ENCODE results near the gene EIF5A. TPM values are rescaled to one million over a fixed set of nuclear protein-coding genes. Genes with fewer than 3 reads are reported as not detected.

Gene EIF5A
- polyA plus RNA-seq, 2 of the 4 experiments (the other 2 are of a cell fraction): 969 to 1,918 TPM

Small RNA genes within 50 kb of the gene (small RNA-seq; reads per million reads assigned to genes)
- 0 reads per million in 6 experiments for gene AC026954.2
- 0 reads per million in 6 experiments for gene RF00019

Other genes starting within 250 kb of the EIF5A start
Only the 30 nearest of the 32 such genes appear.
- gene ASGR2, start 192.8 kb upstream of the EIF5A start, polyA plus RNA-seq (2011; rRNA removed): 0.25 and 0.34 TPM in 2 replicates
- gene ASGR2, start 192.8 kb upstream of the EIF5A start, polyA plus RNA-seq (2017; fragmentation: RNase III; extraction: RNeasy Plus Mini Kit Qiagen cat#74134 plus additional on column Dnase treatment): 0.06 TPM in 1 of 3 replicates, not detected in the others
- 2.6 and 3.4 TPM in 2 replicates for gene ASGR1, start 128.3 kb upstream of the EIF5A start, polyA plus RNA-seq (2011; rRNA removed)
- 1.0 to 1.6 TPM (median 1.6 TPM) in 3 replicates for gene ASGR1, start 128.3 kb upstream of the EIF5A start, polyA plus RNA-seq (2017; fragmentation: RNase III; extraction: RNeasy Plus Mini Kit Qiagen cat#74134 plus additional on column Dnase treatment)
- gene DLG4, start 87.8 kb upstream of the EIF5A start, polyA plus RNA-seq (2011; rRNA removed): 8.3 and 9.2 TPM in 2 replicates
- 16.1 to 22.6 TPM (median 21.3 TPM) in 3 replicates for gene DLG4, start 87.8 kb upstream of the EIF5A start, polyA plus RNA-seq (2017; fragmentation: RNase III; extraction: RNeasy Plus Mini Kit Qiagen cat#74134 plus additional on column Dnase treatment)
- gene ACADVL, start 87.7 kb upstream of the EIF5A start, polyA plus RNA-seq (2011; rRNA removed): 238 and 288 TPM in 2 replicates
- gene ACADVL, start 87.7 kb upstream of the EIF5A start, polyA plus RNA-seq (2017; fragmentation: RNase III; extraction: RNeasy Plus Mini Kit Qiagen cat#74134 plus additional on column Dnase treatment): 392 to 429 TPM (median 425 TPM) in 3 replicates
- 5.7 and 9.6 TPM in 2 replicates for gene DVL2, start 73.1 kb upstream of the EIF5A start, polyA plus RNA-seq (2011; rRNA removed)
- 30.7 to 40.4 TPM (median 37.7 TPM) in 3 replicates for gene DVL2, start 73.1 kb upstream of the EIF5A start, polyA plus RNA-seq (2017; fragmentation: RNase III; extraction: RNeasy Plus Mini Kit Qiagen cat#74134 plus additional on column Dnase treatment)
- 52.1 and 61.2 TPM in 2 replicates for gene PHF23, start 68.2 kb upstream of the EIF5A start, polyA plus RNA-seq (2011; rRNA removed)
- 70.9 to 80.2 TPM (median 79.1 TPM) in 3 replicates for gene PHF23, start 68.2 kb upstream of the EIF5A start, polyA plus RNA-seq (2017; fragmentation: RNase III; extraction: RNeasy Plus Mini Kit Qiagen cat#74134 plus additional on column Dnase treatment)
- gene GABARAP, start 65.2 kb upstream of the EIF5A start, polyA plus RNA-seq (2011; rRNA removed): 399 and 502 TPM in 2 replicates
- 431 to 510 TPM (median 504 TPM) in 3 replicates for gene GABARAP, start 65.2 kb upstream of the EIF5A start, polyA plus RNA-seq (2017; fragmentation: RNase III; extraction: RNeasy Plus Mini Kit Qiagen cat#74134 plus additional on column Dnase treatment)
- gene CTDNEP1, start 55.9 kb upstream of the EIF5A start, polyA plus RNA-seq (2011; rRNA removed): 161 and 251 TPM in 2 replicates
- gene CTDNEP1, start 55.9 kb upstream of the EIF5A start, polyA plus RNA-seq (2017; fragmentation: RNase III; extraction: RNeasy Plus Mini Kit Qiagen cat#74134 plus additional on column Dnase treatment): 145 to 151 TPM (median 147 TPM) in 3 replicates
- gene ELP5, start 55.4 kb upstream of the EIF5A start, polyA plus RNA-seq (2011; rRNA removed): 114 and 133 TPM in 2 replicates
- 89.2 to 97.3 TPM (median 92.1 TPM) in 3 replicates for gene ELP5, start 55.4 kb upstream of the EIF5A start, polyA plus RNA-seq (2017; fragmentation: RNase III; extraction: RNeasy Plus Mini Kit Qiagen cat#74134 plus additional on column Dnase treatment)
- 4.2 and 4.6 TPM in 2 replicates for gene CLDN7, start 45.1 kb upstream of the EIF5A start, polyA plus RNA-seq (2011; rRNA removed)
- 0.59 to 0.97 TPM (median 0.59 TPM) in 3 replicates for gene CLDN7, start 45.1 kb upstream of the EIF5A start, polyA plus RNA-seq (2017; fragmentation: RNase III; extraction: RNeasy Plus Mini Kit Qiagen cat#74134 plus additional on column Dnase treatment)
- 0.16 TPM in 2 replicates for gene SLC2A4, start 25.9 kb upstream of the EIF5A start, polyA plus RNA-seq (2011; rRNA removed)
- gene SLC2A4, start 25.9 kb upstream of the EIF5A start, polyA plus RNA-seq (2017; fragmentation: RNase III; extraction: RNeasy Plus Mini Kit Qiagen cat#74134 plus additional on column Dnase treatment): 0.17 to 0.18 TPM (median 0.17 TPM) in 3 replicates
- 0.61 and 0.98 TPM in 2 replicates for gene YBX2, start 13.0 kb upstream of the EIF5A start, polyA plus RNA-seq (2011; rRNA removed)
- gene YBX2, start 13.0 kb upstream of the EIF5A start, polyA plus RNA-seq (2017; fragmentation: RNase III; extraction: RNeasy Plus Mini Kit Qiagen cat#74134 plus additional on column Dnase treatment): 0.22 to 0.57 TPM (median 0.36 TPM) in 3 replicates
- 48.5 and 61.7 TPM in 2 replicates for gene GPS2, start 7.7 kb downstream of the EIF5A start, polyA plus RNA-seq (2011; rRNA removed)
- gene GPS2, start 7.7 kb downstream of the EIF5A start, polyA plus RNA-seq (2017; fragmentation: RNase III; extraction: RNeasy Plus Mini Kit Qiagen cat#74134 plus additional on column Dnase treatment): 147 to 171 TPM (median 158 TPM) in 3 replicates
- 12.2 and 18.3 TPM in 2 replicates for gene NEURL4, start 21.7 kb downstream of the EIF5A start, polyA plus RNA-seq (2011; rRNA removed)
- gene NEURL4, start 21.7 kb downstream of the EIF5A start, polyA plus RNA-seq (2017; fragmentation: RNase III; extraction: RNeasy Plus Mini Kit Qiagen cat#74134 plus additional on column Dnase treatment): 44.2 to 50.4 TPM (median 47.5 TPM) in 3 replicates
- gene ACAP1, start 28.9 kb downstream of the EIF5A start, polyA plus RNA-seq (2011; rRNA removed): 0.03 and 0.41 TPM in 2 replicates
- gene ACAP1, start 28.9 kb downstream of the EIF5A start, polyA plus RNA-seq (2017; fragmentation: RNase III; extraction: RNeasy Plus Mini Kit Qiagen cat#74134 plus additional on column Dnase treatment): 1.3 to 2.1 TPM (median 1.4 TPM) in 3 replicates
- 6.1 and 7.0 TPM in 2 replicates for gene KCTD11, start 44.5 kb downstream of the EIF5A start, polyA plus RNA-seq (2011; rRNA removed)
- gene KCTD11, start 44.5 kb downstream of the EIF5A start, polyA plus RNA-seq (2017; fragmentation: RNase III; extraction: RNeasy Plus Mini Kit Qiagen cat#74134 plus additional on column Dnase treatment): 9.6 to 10.7 TPM (median 10.3 TPM) in 3 replicates
- gene TMEM95, start 47.5 kb downstream of the EIF5A start, polyA plus RNA-seq (2011; rRNA removed): not detected in 2 replicates
- gene TMEM95, start 47.5 kb downstream of the EIF5A start, polyA plus RNA-seq (2017; fragmentation: RNase III; extraction: RNeasy Plus Mini Kit Qiagen cat#74134 plus additional on column Dnase treatment): not detected in 3 replicates
- 1.2 and 1.8 TPM in 2 replicates for gene TNK1, start 73.5 kb downstream of the EIF5A start, polyA plus RNA-seq (2011; rRNA removed)
- 2.1 to 2.4 TPM (median 2.2 TPM) in 3 replicates for gene TNK1, start 73.5 kb downstream of the EIF5A start, polyA plus RNA-seq (2017; fragmentation: RNase III; extraction: RNeasy Plus Mini Kit Qiagen cat#74134 plus additional on column Dnase treatment)
- 11.0 and 13.7 TPM in 2 replicates for gene PLSCR3, start 86.9 kb downstream of the EIF5A start, polyA plus RNA-seq (2011; rRNA removed)
- gene PLSCR3, start 86.9 kb downstream of the EIF5A start, polyA plus RNA-seq (2017; fragmentation: RNase III; extraction: RNeasy Plus Mini Kit Qiagen cat#74134 plus additional on column Dnase treatment): 27.5 to 33.4 TPM (median 29.6 TPM) in 3 replicates
- 127 and 210 TPM in 2 replicates for gene TMEM256, start 96.5 kb downstream of the EIF5A start, polyA plus RNA-seq (2011; rRNA removed)
- gene TMEM256, start 96.5 kb downstream of the EIF5A start, polyA plus RNA-seq (2017; fragmentation: RNase III; extraction: RNeasy Plus Mini Kit Qiagen cat#74134 plus additional on column Dnase treatment): 142 to 166 TPM (median 164 TPM) in 3 replicates
- gene NLGN2, start 100.2 kb downstream of the EIF5A start, polyA plus RNA-seq (2011; rRNA removed): 4.1 and 6.9 TPM in 2 replicates
- 17.6 to 27.9 TPM (median 27.5 TPM) in 3 replicates for gene NLGN2, start 100.2 kb downstream of the EIF5A start, polyA plus RNA-seq (2017; fragmentation: RNase III; extraction: RNeasy Plus Mini Kit Qiagen cat#74134 plus additional on column Dnase treatment)
- gene SPEM1, start 112.7 kb downstream of the EIF5A start, polyA plus RNA-seq (2011; rRNA removed): not detected in 2 replicates
- 0.09 to 0.13 TPM in 2 of 3 replicates, not detected in the other for gene SPEM1, start 112.7 kb downstream of the EIF5A start, polyA plus RNA-seq (2017; fragmentation: RNase III; extraction: RNeasy Plus Mini Kit Qiagen cat#74134 plus additional on column Dnase treatment)
- not detected in 2 replicates for gene SPEM2, start 118.0 kb downstream of the EIF5A start, polyA plus RNA-seq (2011; rRNA removed)
- gene SPEM2, start 118.0 kb downstream of the EIF5A start, polyA plus RNA-seq (2017; fragmentation: RNase III; extraction: RNeasy Plus Mini Kit Qiagen cat#74134 plus additional on column Dnase treatment): not detected in 3 replicates
- gene SPEM3, start 121.2 kb downstream of the EIF5A start, polyA plus RNA-seq (2011; rRNA removed): not detected in 2 replicates
- gene SPEM3, start 121.2 kb downstream of the EIF5A start, polyA plus RNA-seq (2017; fragmentation: RNase III; extraction: RNeasy Plus Mini Kit Qiagen cat#74134 plus additional on column Dnase treatment): not detected in 3 replicates
- gene TMEM102, start 127.8 kb downstream of the EIF5A start, polyA plus RNA-seq (2011; rRNA removed): 4.4 and 4.9 TPM in 2 replicates
- gene TMEM102, start 127.8 kb downstream of the EIF5A start, polyA plus RNA-seq (2017; fragmentation: RNase III; extraction: RNeasy Plus Mini Kit Qiagen cat#74134 plus additional on column Dnase treatment): 6.5 to 8.9 TPM (median 8.1 TPM) in 3 replicates
- gene FGF11, start 131.9 kb downstream of the EIF5A start, polyA plus RNA-seq (2011; rRNA removed): 1.4 and 1.9 TPM in 2 replicates
- gene FGF11, start 131.9 kb downstream of the EIF5A start, polyA plus RNA-seq (2017; fragmentation: RNase III; extraction: RNeasy Plus Mini Kit Qiagen cat#74134 plus additional on column Dnase treatment): 1.1 to 1.8 TPM (median 1.5 TPM) in 3 replicates
- 6.5 and 6.9 TPM in 2 replicates for gene CHRNB1, start 137.4 kb downstream of the EIF5A start, polyA plus RNA-seq (2011; rRNA removed)
- 6.2 to 8.4 TPM (median 8.0 TPM) in 3 replicates for gene CHRNB1, start 137.4 kb downstream of the EIF5A start, polyA plus RNA-seq (2017; fragmentation: RNase III; extraction: RNeasy Plus Mini Kit Qiagen cat#74134 plus additional on column Dnase treatment)
- gene ZBTB4, start 172.0 kb downstream of the EIF5A start, polyA plus RNA-seq (2011; rRNA removed): 14.4 and 18.2 TPM in 2 replicates
- 24.4 to 29.5 TPM (median 28.2 TPM) in 3 replicates for gene ZBTB4, start 172.0 kb downstream of the EIF5A start, polyA plus RNA-seq (2017; fragmentation: RNase III; extraction: RNeasy Plus Mini Kit Qiagen cat#74134 plus additional on column Dnase treatment)
- not detected in 2 replicates for gene SLC35G6, start 173.8 kb downstream of the EIF5A start, polyA plus RNA-seq (2011; rRNA removed)
- not detected in 3 replicates for gene SLC35G6, start 173.8 kb downstream of the EIF5A start, polyA plus RNA-seq (2017; fragmentation: RNase III; extraction: RNeasy Plus Mini Kit Qiagen cat#74134 plus additional on column Dnase treatment)
- 22.8 and 57.1 TPM in 2 replicates for gene POLR2A, start 176.7 kb downstream of the EIF5A start, polyA plus RNA-seq (2011; rRNA removed)
- 65.6 to 69.6 TPM (median 67.4 TPM) in 3 replicates for gene POLR2A, start 176.7 kb downstream of the EIF5A start, polyA plus RNA-seq (2017; fragmentation: RNase III; extraction: RNeasy Plus Mini Kit Qiagen cat#74134 plus additional on column Dnase treatment)

All from A549 (cell line).